ENCODE data around the gene ZFP28. TPM values are rescaled to one million over a fixed set of nuclear protein-coding genes. Genes with fewer than 3 reads are reported as not detected.
A peak's percentile ranks its signal among the peaks of the same experiment; 100 is the strongest.

ZFP28 gene
- total and polyA plus RNA-seq, 2 donors from 2014 or later: 3.4 to 11.6 TPM

DNA sequence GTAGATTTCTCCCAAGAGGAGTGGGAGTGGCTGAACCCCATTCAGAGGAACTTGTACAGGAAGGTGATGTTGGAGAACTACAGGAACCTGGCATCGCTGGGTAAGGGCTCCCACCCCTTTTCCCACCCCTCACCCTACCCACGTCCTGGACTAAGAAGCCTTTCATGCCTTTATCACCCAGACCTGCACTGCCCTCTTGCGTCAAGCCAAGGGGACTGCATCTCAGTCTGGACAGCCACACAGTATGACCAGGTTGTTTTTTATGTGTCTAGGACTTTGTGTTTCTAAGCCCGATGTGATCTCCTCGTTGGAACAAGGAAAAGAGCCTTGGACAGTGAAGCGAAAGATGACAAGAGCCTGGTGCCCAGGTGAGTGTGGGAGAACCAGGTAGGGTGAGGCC lies 8.8 kb downstream of the ZFP28 start:
- no peak overlapping the region for H3K9ac ChIP-seq (ENCODE audit: low read length in 3 of 3)
- TF ChIP-seq, protein P1, sequence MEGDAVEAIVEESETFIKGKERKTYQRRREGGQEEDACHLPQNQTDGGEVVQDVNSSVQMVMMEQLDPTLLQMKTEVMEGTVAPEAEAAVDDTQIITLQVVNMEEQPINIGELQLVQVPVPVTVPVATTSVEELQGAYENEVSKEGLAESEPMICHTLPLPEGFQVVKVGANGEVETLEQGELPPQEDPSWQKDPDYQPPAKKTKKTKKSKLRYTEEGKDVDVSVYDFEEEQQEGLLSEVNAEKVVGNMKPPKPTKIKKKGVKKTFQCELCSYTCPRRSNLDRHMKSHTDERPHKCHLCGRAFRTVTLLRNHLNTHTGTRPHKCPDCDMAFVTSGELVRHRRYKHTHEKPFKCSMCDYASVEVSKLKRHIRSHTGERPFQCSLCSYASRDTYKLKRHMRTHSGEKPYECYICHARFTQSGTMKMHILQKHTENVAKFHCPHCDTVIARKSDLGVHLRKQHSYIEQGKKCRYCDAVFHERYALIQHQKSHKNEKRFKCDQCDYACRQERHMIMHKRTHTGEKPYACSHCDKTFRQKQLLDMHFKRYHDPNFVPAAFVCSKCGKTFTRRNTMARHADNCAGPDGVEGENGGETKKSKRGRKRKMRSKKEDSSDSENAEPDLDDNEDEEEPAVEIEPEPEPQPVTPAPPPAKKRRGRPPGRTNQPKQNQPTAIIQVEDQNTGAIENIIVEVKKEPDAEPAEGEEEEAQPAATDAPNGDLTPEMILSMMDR (IDR thresholded peaks at IDR 0.05; ENCODE audit: borderline replicate concordance, extremely low read depth, insufficient read depth): no peak
- H3K27ac ChIP-seq (ENCODE audit: low read depth in 2 of 2, low read length in 2 of 2): no peak overlapping the region
- peaks cover 8 to 79% (median 14%) of the 10 kb centered on the region in 3 donors for H3K9me3 ChIP-seq (ENCODE audit: control insufficient read depth in 2 of 3, insufficient read depth in 1 of 3, low read length in 3 of 3)
- H3K27me3 ChIP-seq (ENCODE audit: control insufficient read depth, insufficient read depth, low read length): no peaks in the 10 kb centered on the region
- peaks cover 21 to 52% (median 24%) of the 10 kb centered on the region in 3 donors for H3K36me3 ChIP-seq (ENCODE audit: control insufficient read depth in 2 of 3, insufficient read depth in 3 of 3, low read length in 3 of 3)
- H3K4me1 ChIP-seq (ENCODE audit: control insufficient read depth in 2 of 3, insufficient read depth in 2 of 3, low read depth in 1 of 3, low read length in 3 of 3): no peaks in the 10 kb centered on the region
- FAIRE-seq: no peak
- H3K4me3 ChIP-seq (ENCODE audit: low read length in 3 of 3): no peak overlapping the region
- DNase-seq: no peak
- intact Hi-C loops (cut with DNase I): no loop called here

DNA sequence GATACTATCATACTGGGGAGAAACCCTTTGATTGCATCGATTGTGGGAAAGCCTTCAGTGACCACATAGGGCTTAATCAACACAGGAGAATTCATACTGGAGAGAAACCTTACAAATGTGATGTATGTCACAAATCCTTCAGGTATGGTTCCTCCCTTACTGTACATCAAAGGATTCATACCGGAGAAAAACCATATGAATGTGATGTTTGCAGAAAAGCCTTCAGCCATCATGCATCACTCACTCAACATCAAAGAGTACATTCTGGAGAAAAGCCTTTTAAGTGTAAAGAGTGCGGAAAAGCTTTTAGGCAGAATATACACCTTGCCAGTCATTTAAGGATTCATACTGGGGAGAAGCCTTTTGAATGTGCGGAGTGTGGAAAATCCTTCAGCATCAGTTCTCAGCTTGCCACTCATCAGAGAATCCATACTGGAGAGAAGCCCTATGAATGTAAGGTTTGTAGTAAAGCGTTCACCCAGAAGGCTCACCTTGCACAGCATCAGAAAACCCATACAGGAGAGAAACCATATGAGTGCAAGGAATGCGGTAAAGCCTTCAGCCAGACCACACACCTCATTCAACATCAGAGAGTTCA lies 15.6 kb downstream of the ZFP28 start:
- intact Hi-C loops (cut with DNase I): no loop called here
- Histone ChIP-seq H3K27ac (ENCODE audit: low read depth in 2 of 2, low read length in 2 of 2) (no peak overlapping the region), H3K4me3 (ENCODE audit: low read length in 3 of 3) (peak overlapping the region in 2 of 3 donors; percentile 7 to 8), H3K4me1 (ENCODE audit: control insufficient read depth in 2 of 3, insufficient read depth in 2 of 3, low read depth in 1 of 3, low read length in 3 of 3) (no peaks in the 10 kb centered on the region), H3K9me3 (ENCODE audit: control insufficient read depth in 2 of 3, insufficient read depth in 1 of 3, low read length in 3 of 3) (peaks cover 14 to 83% (median 44%) of the 10 kb centered on the region in 3 donors), H3K27me3 (ENCODE audit: control insufficient read depth, insufficient read depth, low read length) (no peaks in the 10 kb centered on the region), H3K36me3 (ENCODE audit: control insufficient read depth in 2 of 3, insufficient read depth in 3 of 3, low read length in 3 of 3) (peaks cover 22 to 50% (median 27%) of the 10 kb centered on the region in 3 donors), H3K9ac (ENCODE audit: low read length in 3 of 3) (no peak overlapping the region)
- TF ChIP-seq, protein P1 (IDR thresholded peaks at IDR 0.05; ENCODE audit: borderline replicate concordance, extremely low read depth, insufficient read depth): no peak
- DNase-seq (no peak), FAIRE-seq (no peak)

DNA sequence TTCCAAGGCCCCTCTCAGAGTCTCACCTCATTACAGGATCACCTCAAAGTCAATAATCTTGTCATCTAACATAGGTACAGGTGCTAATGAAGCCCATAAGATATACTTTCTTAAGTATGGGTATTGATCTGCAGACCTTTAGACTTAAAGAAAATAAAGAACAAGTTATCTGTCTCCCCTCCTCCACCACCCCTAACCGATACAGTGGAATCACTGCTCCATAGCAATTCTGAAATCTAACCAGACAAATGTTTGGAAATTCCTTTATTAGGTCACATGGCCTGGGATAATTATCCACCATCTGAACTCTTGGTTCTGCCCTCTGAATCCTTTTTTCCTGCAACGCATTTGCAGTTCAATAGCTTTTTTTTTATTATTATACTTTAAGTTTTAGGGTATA lies 24.0 kb downstream of the ZFP28 start:
- peaks cover 3 to 67% (median 16%) of the 10 kb centered on the region in 3 donors for H3K9me3 ChIP-seq (ENCODE audit: control insufficient read depth in 2 of 3, insufficient read depth in 1 of 3, low read length in 3 of 3)
- no peak overlapping the region for H3K4me3 ChIP-seq (ENCODE audit: low read length in 3 of 3)
- FAIRE-seq (no peak), DNase-seq (no peak)
- intact Hi-C loops (cut with DNase I): no loop called here
- TF ChIP-seq, protein P1 (IDR thresholded peaks at IDR 0.05; ENCODE audit: borderline replicate concordance, extremely low read depth, insufficient read depth): no peak
- H3K27ac ChIP-seq (ENCODE audit: low read depth in 2 of 2, low read length in 2 of 2): no peak overlapping the region
- peaks cover 0 to 5% (median 0%) of the 10 kb centered on the region in 3 donors for H3K4me1 ChIP-seq (ENCODE audit: control insufficient read depth in 2 of 3, insufficient read depth in 2 of 3, low read depth in 1 of 3, low read length in 3 of 3)
- H3K9ac ChIP-seq (ENCODE audit: low read length in 3 of 3): no peak overlapping the region
- H3K36me3 ChIP-seq (ENCODE audit: control insufficient read depth in 2 of 3, insufficient read depth in 3 of 3, low read length in 3 of 3): no peaks in the 10 kb centered on the region
- no peaks in the 10 kb centered on the region for H3K27me3 ChIP-seq (ENCODE audit: control insufficient read depth, insufficient read depth, low read length)

All from kidney (tissue), 14 donors.